Lung (tissue), 12 donors: ENCODE data around the gene PHRF1. TPM values are rescaled to one million over a fixed set of nuclear protein-coding genes. Genes with fewer than 3 reads are reported as not detected.

ENCODE experiments used
- ATAC-seq: fragments of 200-7000 bp; cut with Tn5 transposase; one replicate; pipeline ENCODE4 v1.9.1; 2020; ENCODE audit warnings: moderate number of reproducible peaks; ENCODE audit not compliant: insufficient read depth, low FRiP score
- DNase-seq, 3 donors: peaks; one replicate each; pipeline ENCODE4 v3.0.0-alpha.2; 2013 to 2017
- H3K27ac ChIP-seq, 2 donors: one replicate each; pipeline ENCODE4 v1.5.1; 2013; ENCODE audit warnings: mild to moderate bottlenecking in 2 of 2, moderate library complexity in 2 of 2, control low read depth in 1 of 2, inconsistent platforms in 1 of 2, low read depth in 1 of 2, low read length in 1 of 2
- H3K27me3 ChIP-seq, 3 donors: one replicate each; pipeline ENCODE4 v1.5.1; 2013; ENCODE audit warnings: low read length in 2 of 3; ENCODE audit not compliant: control insufficient read depth in 3 of 3, insufficient read depth in 3 of 3
- H3K36me3 ChIP-seq, 4 donors: one replicate each; pipeline ENCODE4 v1.5.1; 2013; ENCODE audit warnings: low read length in 4 of 4, mild to moderate bottlenecking in 1 of 4, moderate library complexity in 1 of 4; ENCODE audit not compliant: control insufficient read depth in 4 of 4, insufficient read depth in 4 of 4
- H3K4me1 ChIP-seq, 5 donors: one replicate each; pipeline ENCODE4 v1.5.1; 2013; ENCODE audit warnings: low read length in 5 of 5, mild to moderate bottlenecking in 2 of 5, moderate library complexity in 1 of 5; ENCODE audit not compliant: control insufficient read depth in 5 of 5, insufficient read depth in 5 of 5
- H3K4me3 ChIP-seq: one replicate; pipeline ENCODE4 v1.5.1; 2013; ENCODE audit warnings: mild to moderate bottlenecking, control low read depth, moderate library complexity
- H3K9ac ChIP-seq, 2 donors: one replicate each; pipeline ENCODE4 v1.5.1; 2013; ENCODE audit warnings: low read length in 2 of 2, control low read depth in 1 of 2; ENCODE audit not compliant: insufficient read depth in 1 of 2
- H3K9me3 ChIP-seq, 4 donors: one replicate each; pipeline ENCODE4 v1.5.1; 2013; ENCODE audit warnings: low read length in 3 of 4, mild to moderate bottlenecking in 1 of 4, moderate library complexity in 1 of 4; ENCODE audit not compliant: control insufficient read depth in 4 of 4, insufficient read depth in 3 of 4
- CTCF ChIP-seq: IDR thresholded peaks from 2 replicates; pipeline ENCODE4 v1.5.1; 2012; ENCODE audit warnings: mild to moderate bottlenecking; ENCODE audit errors: control extremely low read depth, extremely low read depth
- WGBS, 2 donors: extraction: QIAGEN DNeasy Blood & Tissue Kit; methylation state at CpG; one replicate each; pipeline ENCODE4 v1.1.7; 2013; 5-methylcytosine and 5-hydroxymethylcytosine counted together
- polyA plus RNA-seq, 2 donors: library from polyadenylated mRNA; stranded (reverse); fragments of 200-250 nt; gene quantifications; one replicate each; pipeline ENCODE4 v1.2.1, GENCODE V29; 2013
- total RNA-seq, 2 donors: library from RNA; depleted of rRNA in 1 of 2; stranded (reverse); fragments of >200 nt in 1 of 2; gene quantifications; one replicate each; pipeline ENCODE4 v1.2.1, GENCODE V29; 2014 to 2021
- donor health status: control.
- donor health status: control.
- donor health status: Bipolar disorder and iron deficiency.
- donor health status: healthy.
- donor health status: DM: yes; HTN: yes; CAD: no.

The PHRF1 gene
- total and polyA plus RNA-seq, 4 donors = 16.3 to 39.3 (median 23.5) TPM

- no peaks in the 10 kb centered on the region for H3K9me3 ChIP-seq
- WGBS, 2 donors = 95 to 96% methylated on average over 13 of the region's 13 CpGs
- no peak overlapping the region for H3K9ac ChIP-seq
- H3K4me1 ChIP-seq = peaks cover 0 to 3% (median 2%) of the 10 kb centered on the region in 5 donors
- DNase-seq = no peak
- no peak for ATAC-seq
- H3K4me3 ChIP-seq = no peak overlapping the region
- H3K36me3 ChIP-seq = peaks cover 0 to 4% (median 0%) of the 10 kb centered on the region in 4 donors
- H3K27me3 ChIP-seq = no peaks in the 10 kb centered on the region
- no peak for TF ChIP-seq CTCF
- H3K27ac ChIP-seq = no peak overlapping the region
These were observed 43.9 kb downstream of the PHRF1 start for GRCh38 chr11:620201-620600.

- Histone ChIP-seq H3K36me3 (peaks cover 0 to 4% (median 0%) of the 10 kb centered on the region in 4 donors), H3K4me3 (no peak overlapping the region), H3K27ac (no peak overlapping the region), H3K9me3 (no peaks in the 10 kb centered on the region), H3K9ac (no peak overlapping the region), H3K4me1 (no peaks in the 10 kb centered on the region), H3K27me3 (peaks cover 0 to 6% (median 5%) of the 10 kb centered on the region in 3 donors)
- TF ChIP-seq CTCF = no peak
- DNase-seq (no peak), ATAC-seq (no peak)
- WGBS, 2 donors = 72 to 73% methylated on average over 43 to 45 of the region's 45 CpGs
These were observed 44.9 kb downstream of the PHRF1 start for GRCh38 chr11:620935-621814.

GRCh38 chr11:621838-622237 is 45.6 kb downstream of the PHRF1 start:
- 87 to 97% methylated on average over 27 of the region's 27 CpGs for WGBS, 2 donors
- ATAC-seq = no peak
- Histone ChIP-seq H3K36me3 (peaks cover 0 to 4% (median 0%) of the 10 kb centered on the region in 4 donors), H3K9ac (no peak overlapping the region), H3K9me3 (no peaks in the 10 kb centered on the region), H3K27ac (no peak overlapping the region), H3K4me1 (peaks cover 0 to 2% (median 0%) of the 10 kb centered on the region in 5 donors), H3K27me3 (peaks cover 0 to 11% (median 11%) of the 10 kb centered on the region in 3 donors), H3K4me3 (no peak overlapping the region)
- DNase-seq = no peak
- TF ChIP-seq CTCF = no peak
